ENCODE results near the gene HS3ST6. TPM values are rescaled to one million over a fixed set of nuclear protein-coding genes. Genes with fewer than 3 reads are reported as not detected.
A peak's percentile ranks its signal among the peaks of the same experiment; 100 is the strongest.

The HS3ST6 gene
- total RNA-seq = 1 to 10 TPM; 2.5 to 3.1 (median 2.6) TPM
- long read RNA-seq, donor 1 = 0 reads
- long read RNA-seq, donor 2 = 0 reads

- Histone ChIP-seq H3K9me3 (no peaks in the 10 kb centered on the region), H3K4me1 (ENCODE audit: low read depth) (peaks cover 15% of the 10 kb centered on the region), H3K4me3 (no peak within 1 kb of the TSS), H3K36me3 (ENCODE audit: low read depth) (no peaks in the 10 kb centered on the region)
- no peak for TF ChIP-seq CTCF (IDR thresholded peaks at IDR 0.05)
- no peak for ATAC-seq
- intact Hi-C loops (cut with DNase I, micrococcal nuclease) = no loop called here
- DNase-seq = no peak
Measured at GRCh38 chr16:1918351-1919326, at the start of gene HS3ST6. HS3ST6 (minus strand) TSS chr16:1918415; CDS start chr16:1918323, 92 bp downstream.

GRCh38 chr16:1966460-1966859, 48.2 kb upstream of the HS3ST6 start, which contains the start of gene RNF151:
RNF151 (plus strand) TSS chr16:1966856; CDS start chr16:1966882, 26 bp downstream.
- H3K4me1 ChIP-seq (ENCODE audit: low read depth) = peaks cover 20% of the 10 kb centered on the region
- TF ChIP-seq CTCF (IDR thresholded peaks at IDR 0.05) = no peak
- no peak for DNase-seq

GRCh38 chr16:1965396-1966001, 47.3 kb upstream of the HS3ST6 start:
- no peaks in the 10 kb centered on the region for H3K9me3 ChIP-seq
- ATAC-seq (peak; percentile 25), DNase-seq (no peak)
- intact Hi-C loops (cut with DNase I, micrococcal nuclease) = no loop called here
- peaks cover 22% of the 10 kb centered on the region for H3K4me1 ChIP-seq (ENCODE audit: low read depth)
- no peak for TF ChIP-seq CTCF (IDR thresholded peaks at IDR 0.05)
- peak overlapping the region; percentile 80 for H3K4me3 ChIP-seq
- H3K36me3 ChIP-seq (ENCODE audit: low read depth) = peaks cover 2% of the 10 kb centered on the region

More at GRCh38 chr16:1966460-1966859, 48.2 kb upstream of the HS3ST6 start, which contains the start of gene RNF151:
- Histone ChIP-seq H3K36me3 (ENCODE audit: low read depth) (peaks cover 2% of the 10 kb centered on the region), H3K4me3 (no peak within 1 kb of the TSS), H3K9me3 (no peaks in the 10 kb centered on the region)
- ATAC-seq = no peak
- intact Hi-C loops (cut with DNase I, micrococcal nuclease) = no loop called here

GRCh38 chr16:1964506-1965395, 46.5 kb upstream of the HS3ST6 start, which contains the start of gene RPS2:
RPS2 (minus strand) TSS chr16:1964826; CDS start chr16:1964625, 201 bp downstream.
- intact Hi-C loops (cut with DNase I, micrococcal nuclease) = no loop called here
- Histone ChIP-seq H3K4me3 (peak within 1 kb of the TSS; percentile 80), H3K36me3 (ENCODE audit: low read depth) (peaks cover 2% of the 10 kb centered on the region), H3K4me1 (ENCODE audit: low read depth) (peaks cover 23% of the 10 kb centered on the region), H3K9me3 (no peaks in the 10 kb centered on the region)
- ATAC-seq = peak; percentile 96
- peak; percentile 98 to 100 (median 99) for DNase-seq
- TF ChIP-seq CTCF (IDR thresholded peaks at IDR 0.05) = no peak
